Uterus (tissue), 2 donors: ENCODE results near the gene CLSTN2.

ENCODE experiments used
- POLR2A ChIP-seq, 2 donors: fragments of 450-650 bp; IDR thresholded peaks; one replicate each; pipeline ENCODE4 v1.6.1; 2016; ENCODE audit warnings: antibody characterized with exemption in 2 of 2, mild to moderate bottlenecking in 1 of 2, moderate library complexity in 1 of 2
- TF ChIP-seq, protein P1 (sequence below), 4 experiments: fragments of 200-600 bp in 2 of 4; fragments of 450-650 bp in 2 of 4; sonication (generic) in 2 of 4; IDR thresholded peaks; one replicate each; pipeline ENCODE4 v1.5.1; 2016 to 2019; ENCODE audit warnings: antibody characterized with exemption in 4 of 4, mild to moderate bottlenecking in 2 of 4, moderate library complexity in 1 of 4

DNA sequence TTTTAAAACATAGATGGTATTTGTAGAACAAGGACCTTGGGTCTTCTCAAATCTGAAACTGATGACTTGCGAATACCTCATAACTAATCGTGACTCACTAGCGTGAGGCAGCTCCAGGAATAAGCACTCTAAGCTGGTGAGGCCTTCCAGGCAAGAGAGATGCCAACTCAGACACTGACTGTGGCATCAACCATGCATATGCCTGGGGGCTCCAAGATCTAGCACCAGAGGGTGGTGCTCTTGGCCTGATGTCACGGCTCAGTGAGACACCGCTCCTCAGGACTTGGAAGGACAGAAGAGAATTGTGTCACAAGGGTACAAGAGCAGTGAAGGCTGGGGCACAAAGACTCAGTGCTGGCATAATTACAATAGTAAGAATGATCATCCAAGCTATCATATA is 617.9 kb downstream of the CLSTN2 start:
- TF ChIP-seq, protein P1, sequence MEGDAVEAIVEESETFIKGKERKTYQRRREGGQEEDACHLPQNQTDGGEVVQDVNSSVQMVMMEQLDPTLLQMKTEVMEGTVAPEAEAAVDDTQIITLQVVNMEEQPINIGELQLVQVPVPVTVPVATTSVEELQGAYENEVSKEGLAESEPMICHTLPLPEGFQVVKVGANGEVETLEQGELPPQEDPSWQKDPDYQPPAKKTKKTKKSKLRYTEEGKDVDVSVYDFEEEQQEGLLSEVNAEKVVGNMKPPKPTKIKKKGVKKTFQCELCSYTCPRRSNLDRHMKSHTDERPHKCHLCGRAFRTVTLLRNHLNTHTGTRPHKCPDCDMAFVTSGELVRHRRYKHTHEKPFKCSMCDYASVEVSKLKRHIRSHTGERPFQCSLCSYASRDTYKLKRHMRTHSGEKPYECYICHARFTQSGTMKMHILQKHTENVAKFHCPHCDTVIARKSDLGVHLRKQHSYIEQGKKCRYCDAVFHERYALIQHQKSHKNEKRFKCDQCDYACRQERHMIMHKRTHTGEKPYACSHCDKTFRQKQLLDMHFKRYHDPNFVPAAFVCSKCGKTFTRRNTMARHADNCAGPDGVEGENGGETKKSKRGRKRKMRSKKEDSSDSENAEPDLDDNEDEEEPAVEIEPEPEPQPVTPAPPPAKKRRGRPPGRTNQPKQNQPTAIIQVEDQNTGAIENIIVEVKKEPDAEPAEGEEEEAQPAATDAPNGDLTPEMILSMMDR (IDR thresholded peaks at IDR 0.05) = no peak
- no peak for TF ChIP-seq POLR2A (IDR thresholded peaks at IDR 0.05)
